ENCODE results near the gene CNTLN.
A peak's percentile ranks its signal among the peaks of the same experiment; 100 is the strongest.

The CNTLN gene, protein sequence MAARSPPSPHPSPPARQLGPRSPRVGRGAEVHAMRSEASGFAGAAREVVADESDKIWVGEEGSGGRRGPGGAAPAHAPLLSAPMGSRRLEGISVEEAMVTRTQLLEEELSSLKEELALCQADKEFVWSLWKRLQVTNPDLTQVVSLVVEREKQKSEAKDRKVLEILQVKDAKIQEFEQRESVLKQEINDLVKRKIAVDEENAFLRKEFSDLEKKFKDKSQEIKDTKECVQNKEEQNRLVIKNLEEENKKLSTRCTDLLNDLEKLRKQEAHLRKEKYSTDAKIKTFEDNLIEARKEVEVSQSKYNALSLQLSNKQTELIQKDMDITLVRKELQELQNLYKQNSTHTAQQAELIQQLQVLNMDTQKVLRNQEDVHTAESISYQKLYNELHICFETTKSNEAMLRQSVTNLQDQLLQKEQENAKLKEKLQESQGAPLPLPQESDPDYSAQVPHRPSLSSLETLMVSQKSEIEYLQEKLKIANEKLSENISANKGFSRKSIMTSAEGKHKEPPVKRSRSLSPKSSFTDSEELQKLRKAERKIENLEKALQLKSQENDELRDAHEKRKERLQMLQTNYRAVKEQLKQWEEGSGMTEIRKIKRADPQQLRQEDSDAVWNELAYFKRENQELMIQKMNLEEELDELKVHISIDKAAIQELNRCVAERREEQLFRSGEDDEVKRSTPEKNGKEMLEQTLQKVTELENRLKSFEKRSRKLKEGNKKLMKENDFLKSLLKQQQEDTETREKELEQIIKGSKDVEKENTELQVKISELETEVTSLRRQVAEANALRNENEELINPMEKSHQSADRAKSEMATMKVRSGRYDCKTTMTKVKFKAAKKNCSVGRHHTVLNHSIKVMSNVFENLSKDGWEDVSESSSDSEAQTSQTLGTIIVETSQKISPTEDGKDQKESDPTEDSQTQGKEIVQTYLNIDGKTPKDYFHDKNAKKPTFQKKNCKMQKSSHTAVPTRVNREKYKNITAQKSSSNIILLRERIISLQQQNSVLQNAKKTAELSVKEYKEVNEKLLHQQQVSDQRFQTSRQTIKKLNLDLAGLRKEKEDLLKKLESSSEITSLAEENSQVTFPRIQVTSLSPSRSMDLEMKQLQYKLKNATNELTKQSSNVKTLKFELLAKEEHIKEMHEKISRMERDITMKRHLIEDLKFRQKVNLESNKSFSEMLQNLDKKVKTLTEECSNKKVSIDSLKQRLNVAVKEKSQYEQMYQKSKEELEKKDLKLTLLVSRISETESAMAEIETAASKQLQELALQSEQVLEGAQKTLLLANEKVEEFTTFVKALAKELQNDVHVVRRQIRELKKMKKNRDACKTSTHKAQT (N-terminal part only)

GRCh38 chr9:17134396-17135294 lies at the start of gene CNTLN:
Gene CNTLN, plus strand, starts transcription at chr9:17135040. Its CDS starts 26 bp downstream, at chr9:17135066.
- DNase-seq: peak; percentile 95

DNA sequence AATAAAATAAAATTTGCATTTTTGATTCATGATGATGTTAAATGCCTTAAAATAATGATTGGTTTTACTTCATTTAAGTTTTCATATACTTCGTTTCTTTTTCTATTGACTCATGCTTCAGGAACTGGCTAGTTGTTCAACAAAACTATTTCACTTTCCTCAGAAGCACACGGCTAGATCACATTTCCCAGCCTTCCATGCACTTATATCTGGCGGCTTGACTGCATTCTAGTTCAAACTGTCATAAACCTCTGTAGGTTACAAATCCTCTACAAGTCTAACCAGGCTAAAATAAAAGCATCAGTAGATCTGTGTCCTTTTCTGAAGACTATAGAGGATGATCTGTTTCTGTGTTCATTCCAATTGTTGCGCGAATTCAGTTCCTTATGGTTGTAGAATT lies 46.3 kb upstream of the CNTLN start:
- DNase-seq: no peak

DNA sequence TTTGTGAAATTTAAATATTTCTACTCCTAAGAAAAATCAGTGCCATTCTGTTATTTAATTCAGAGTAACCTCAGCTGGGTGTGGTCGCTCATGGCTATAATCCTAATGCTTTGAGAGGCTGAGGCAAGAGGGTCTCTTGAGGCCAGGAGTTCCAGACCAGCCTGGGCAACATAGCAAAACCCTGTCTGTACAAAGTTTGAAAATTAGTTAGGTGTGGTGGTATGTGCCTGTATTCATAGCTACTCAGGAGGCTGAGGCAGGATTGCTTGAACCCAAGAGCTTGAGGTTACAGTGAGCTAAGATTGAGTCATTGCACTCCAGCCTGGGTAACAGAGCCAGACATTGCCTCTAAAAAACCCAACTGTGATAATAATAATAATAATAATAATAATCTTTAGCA lies 44.8 kb upstream of the CNTLN start:
- DNase-seq: no peak

GRCh38 chr9:17116400-17116837 lies 18.4 kb upstream of the CNTLN start:
- peak; percentile 58 for DNase-seq

- DNase-seq: no peak
Measured at GRCh38 chr9:17117372-17117771, 17.5 kb upstream of the CNTLN start.

DNA sequence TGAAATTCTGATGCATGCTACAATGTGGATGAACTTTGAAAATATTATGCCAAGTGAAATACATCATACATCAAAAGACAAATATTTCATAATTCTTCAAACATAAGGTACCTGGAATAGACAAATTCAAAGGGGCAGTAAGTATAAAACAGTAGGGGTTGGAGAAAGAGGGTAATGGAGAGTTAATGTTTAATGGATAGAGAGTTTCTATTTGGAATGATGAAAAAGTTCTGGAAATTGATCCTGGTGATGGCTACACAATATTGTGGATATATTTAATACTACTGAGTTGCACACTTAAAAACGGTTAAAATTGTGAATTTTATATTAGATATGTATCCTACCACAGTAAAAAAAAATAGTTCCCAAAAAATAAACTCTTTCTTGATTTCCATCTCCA lies 14.6 kb upstream of the CNTLN start:
- DNase-seq: no peak

DNA sequence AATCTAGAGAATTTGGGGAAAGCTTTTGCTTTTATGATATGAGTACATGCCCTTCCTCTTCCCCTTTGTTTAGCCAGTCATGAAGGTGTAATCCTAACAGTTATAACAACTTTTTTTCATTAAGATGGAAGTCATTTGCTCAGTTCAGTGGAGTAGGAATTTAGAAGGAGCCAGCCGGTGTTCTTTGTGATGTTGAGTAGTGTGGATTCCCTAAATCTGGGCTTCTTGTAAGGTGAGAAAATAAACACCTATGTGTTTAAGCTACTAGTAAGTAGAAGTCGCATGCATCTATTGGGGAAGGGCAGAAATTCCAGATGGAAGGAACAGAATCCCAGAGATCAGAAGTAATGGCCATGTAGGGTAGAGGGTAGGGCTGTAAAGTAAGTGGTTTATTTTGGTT lies 13.6 kb upstream of the CNTLN start:
- no peak for DNase-seq

- DNase-seq: no peak
Measured at GRCh38 chr9:17130291-17130690, 4.5 kb upstream of the CNTLN start.

DNA sequence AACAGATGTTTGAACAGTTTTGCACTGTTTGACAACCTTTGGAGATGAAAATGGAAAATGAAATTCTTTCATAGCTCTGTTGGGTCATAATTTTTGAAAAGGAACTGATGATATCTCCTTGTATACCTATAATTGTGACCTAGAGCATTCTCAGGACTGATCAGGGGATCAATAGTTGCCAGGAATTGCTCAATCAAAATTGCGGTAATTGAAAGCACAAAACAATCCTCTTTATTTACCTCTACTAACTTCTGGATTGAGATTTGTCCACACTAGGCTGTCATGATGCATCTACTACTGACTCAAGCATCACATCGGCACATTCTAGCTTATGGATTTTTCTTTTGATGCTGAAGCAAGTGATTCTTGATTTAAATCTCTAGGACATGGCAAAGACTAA lies 4.1 kb upstream of the CNTLN start:
- no peak for DNase-seq

DNA sequence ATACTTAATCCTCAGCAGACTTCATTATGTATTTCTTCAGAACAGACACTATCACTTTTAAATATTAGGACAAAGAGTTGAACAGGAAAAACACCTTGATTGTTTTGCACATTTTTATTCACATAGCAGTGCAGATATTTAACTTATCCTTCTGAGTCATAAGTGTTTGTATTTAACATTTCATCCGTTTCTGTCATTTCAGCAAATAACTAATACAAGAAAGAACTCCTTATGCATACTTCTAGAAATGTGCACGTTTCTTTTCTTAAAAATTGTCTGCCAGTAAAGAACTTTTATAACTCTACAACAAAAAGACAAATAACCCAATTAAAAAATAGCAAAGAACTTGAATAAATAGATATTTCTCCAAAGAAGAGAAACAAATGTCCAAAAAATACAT lies 3.3 kb upstream of the CNTLN start:
- no peak for DNase-seq

DNA sequence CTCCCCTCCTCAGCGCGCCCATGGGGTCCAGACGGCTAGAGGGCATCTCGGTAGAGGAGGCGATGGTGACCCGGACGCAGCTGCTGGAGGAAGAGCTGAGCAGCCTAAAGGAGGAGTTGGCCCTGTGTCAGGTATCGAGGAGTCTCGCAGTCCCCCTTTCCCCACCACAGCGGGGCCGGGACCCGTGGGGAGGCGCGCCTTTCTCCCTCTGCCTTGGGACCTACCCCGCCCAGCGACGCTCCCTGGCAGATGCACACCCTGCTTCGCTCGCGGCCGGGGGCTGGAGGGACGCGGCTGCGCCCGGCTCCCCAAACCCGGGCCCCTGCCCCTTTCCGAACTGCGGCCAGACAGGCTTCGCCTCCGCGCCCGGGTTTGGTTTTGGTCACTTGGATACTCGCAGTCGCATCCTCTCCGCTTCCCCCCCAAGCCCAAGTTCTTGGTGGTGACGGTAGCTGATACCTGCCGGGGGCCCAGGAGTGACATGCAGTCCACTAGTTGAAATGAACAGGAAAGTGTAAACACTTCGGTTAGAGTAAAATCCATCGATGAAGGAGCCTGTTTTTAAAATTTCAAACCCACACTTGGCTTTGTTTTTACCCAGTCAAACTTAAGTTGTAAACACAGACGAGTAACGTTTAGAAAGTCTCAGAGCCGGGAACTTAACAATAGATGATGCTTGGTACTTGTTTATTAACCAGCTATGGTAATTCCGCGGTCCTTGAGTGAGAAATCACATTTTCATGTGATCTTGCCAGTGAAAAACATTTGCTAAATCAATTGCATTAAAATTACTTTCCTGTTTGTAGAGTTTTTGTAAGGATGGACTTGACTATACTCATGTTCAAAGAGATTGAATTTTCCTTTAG lies 688 bp downstream of the CNTLN start:
- peak; percentile 63 for DNase-seq

DNA sequence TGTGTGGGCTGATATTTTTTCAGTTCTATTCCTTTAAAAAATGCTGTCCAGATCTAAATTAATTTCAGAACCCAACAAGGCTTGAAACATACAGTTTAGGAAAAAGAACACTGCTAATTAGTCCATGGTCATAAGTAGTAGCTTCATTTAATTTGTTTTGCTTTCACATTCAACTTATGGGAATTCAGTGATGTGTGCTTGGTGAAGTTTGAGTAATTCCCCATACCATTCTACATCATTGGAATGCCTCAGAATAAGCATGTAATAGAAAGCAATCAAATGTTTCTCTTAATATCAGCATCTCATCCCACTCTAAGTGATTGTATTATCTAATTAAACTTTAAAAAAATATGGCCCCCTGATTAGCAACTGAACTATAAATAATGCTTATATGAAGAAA lies 2.7 kb downstream of the CNTLN start:
- DNase-seq: peak; percentile 30

DNA sequence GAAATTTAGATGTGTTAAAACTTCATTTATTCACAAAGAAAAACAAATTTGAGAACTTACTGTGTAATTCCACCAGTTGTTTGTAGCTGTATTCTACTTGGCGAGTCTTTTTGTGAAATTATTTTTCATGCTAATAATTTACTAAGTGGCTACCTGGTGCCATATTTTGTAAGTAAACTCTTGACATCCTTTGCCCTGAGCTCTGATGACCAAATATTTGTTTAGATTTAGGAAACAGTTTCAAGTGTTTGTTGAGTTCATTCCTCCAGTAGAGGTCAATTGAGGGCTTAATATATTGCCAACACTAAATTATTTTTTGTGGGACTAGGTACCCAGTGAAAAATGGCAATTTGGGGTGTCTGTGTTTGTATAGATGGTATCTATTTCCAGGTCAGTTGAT lies 3.7 kb downstream of the CNTLN start:
- no peak for DNase-seq

DNA sequence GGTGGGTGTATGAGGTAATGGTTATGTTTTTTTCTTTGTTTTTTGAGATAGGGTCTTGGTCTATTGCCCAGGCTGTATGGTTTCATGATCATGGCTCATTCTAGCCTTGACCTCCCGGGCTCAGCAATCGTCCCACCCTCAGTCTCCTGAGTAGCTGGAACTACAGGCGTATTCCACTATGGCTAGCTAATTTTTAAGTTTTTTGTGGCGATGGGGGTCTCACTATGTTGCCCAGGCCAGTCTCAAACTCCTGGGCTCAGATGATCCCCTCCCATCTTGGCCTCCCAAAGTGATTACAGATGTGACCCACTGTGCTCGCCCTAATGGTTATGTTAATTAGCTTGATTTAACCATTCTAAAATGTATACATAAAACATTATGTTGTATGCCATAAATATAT lies 5.6 kb downstream of the CNTLN start:
- DNase-seq: no peak

GRCh38 chr9:17148324-17148723 lies 13.5 kb downstream of the CNTLN start:
- DNase-seq: no peak

- no peak for DNase-seq
Measured at GRCh38 chr9:17159469-17159868, 24.6 kb downstream of the CNTLN start.

GRCh38 chr9:17160327-17160726 lies 25.5 kb downstream of the CNTLN start:
- DNase-seq: no peak

- DNase-seq: no peak
Measured at GRCh38 chr9:17165764-17166163, 30.9 kb downstream of the CNTLN start.

DNA sequence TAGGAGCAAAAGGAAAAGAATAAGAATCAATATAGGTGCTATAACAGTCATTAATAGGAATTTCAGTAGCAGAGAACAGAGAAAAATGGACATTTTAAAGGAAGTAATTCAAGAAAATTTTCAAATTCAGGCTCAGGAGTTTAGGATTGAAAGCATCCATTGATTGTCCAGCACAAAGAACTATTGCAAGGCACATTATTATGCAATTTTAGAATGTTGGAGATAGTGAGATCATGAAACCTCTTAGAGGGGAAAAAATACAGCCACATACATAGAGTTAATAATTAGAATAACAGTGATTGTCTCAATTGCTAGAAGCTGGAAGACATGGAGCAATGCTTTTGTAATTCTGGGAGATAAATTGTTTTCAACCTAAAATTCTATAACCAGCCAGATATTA lies 31.5 kb downstream of the CNTLN start:
- DNase-seq: no peak

DNA sequence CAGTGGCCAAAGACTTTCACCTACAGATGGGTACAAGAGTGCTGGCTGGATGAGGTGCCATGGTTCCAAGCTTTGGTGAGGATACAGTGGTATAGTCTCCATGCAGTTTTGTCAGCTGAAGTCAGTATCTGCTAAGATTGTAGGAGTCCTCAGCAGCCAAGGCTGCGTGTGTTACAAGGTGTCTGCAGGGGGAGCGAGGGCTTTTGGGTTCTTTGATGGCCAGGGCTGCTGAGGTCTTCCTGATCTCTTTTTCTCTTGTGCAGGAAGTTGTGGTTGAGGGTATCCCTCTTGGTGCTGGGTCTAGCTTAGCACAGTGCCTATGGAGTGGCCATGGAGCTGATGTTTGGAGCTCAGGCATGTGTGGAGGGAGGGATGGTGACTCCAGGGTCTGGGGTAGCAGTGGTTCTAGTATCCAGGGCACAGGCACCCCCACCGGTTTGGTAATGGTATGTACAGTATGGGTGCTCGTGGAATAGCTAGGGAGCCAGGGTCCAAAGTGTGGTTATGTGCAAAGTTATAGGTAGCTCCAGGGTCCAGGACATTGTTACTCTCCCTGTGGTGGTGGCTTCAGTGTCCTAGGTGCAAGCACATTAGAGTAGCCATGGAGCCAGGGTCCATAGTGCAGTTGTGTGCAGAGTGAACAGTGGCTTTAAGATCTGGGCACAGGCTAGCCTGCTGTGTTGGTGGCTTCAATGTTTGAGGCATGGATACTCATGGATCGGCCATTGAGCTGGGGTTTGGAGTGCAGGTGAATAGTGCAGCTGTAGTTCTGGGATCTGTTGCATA lies 36.7 kb downstream of the CNTLN start:
- DNase-seq: no peak
